ENCODE measurements around the gene BPIFA2.

GRCh38 chr20:33202451-33202850, 34.5 kb downstream of the BPIFA2 start:
- TF ChIP-seq CTCF (conservative IDR thresholded peaks at IDR 0.05; ENCODE audit: low read depth, low read length) (no peak), EZH2phosphoT487 (IDR thresholded peaks at IDR 0.05; ENCODE audit: borderline replicate concordance, low read length) (no peak)

Data from PC-3 (cell line).